NCI-H510A treated with DMSO at 0.1 percent for 48 hours (cell line): Measurements from ENCODE around the gene OSCP1.
"Not testable (repeated sequence)": the region's sequence is repeated elsewhere in the genome, so short reads cannot be mapped to it uniquely, and the experiment has no call there.

Experiments used
- DNase-seq: peaks from one replicate; lab custom pipeline; 2025; lab: John Stamatoyannopoulos, UW

The OSCP1 gene

GRCh38 chr1:36450270-36450918, at the start of gene OSCP1:
TSS of gene OSCP1 (minus strand) at chr1:36450451. CDS start at chr1:36450369, 82 bp downstream.
- peak; percentile 100 for DNase-seq

GRCh38 chr1:36497207-36497606, 47.0 kb upstream of the OSCP1 start:
- DNase-seq, result no peak

- no peak for DNase-seq
Observed at GRCh38 chr1:36494971-36495370, 44.7 kb upstream of the OSCP1 start.

GRCh38 chr1:36493524-36493923, 43.3 kb upstream of the OSCP1 start:
- DNase-seq, result no peak

GRCh38 chr1:36492491-36492890, 42.2 kb upstream of the OSCP1 start:
- DNase-seq, result no peak

- DNase-seq, result not testable (repeated sequence)
Observed at GRCh38 chr1:36489258-36490051, 39.2 kb upstream of the OSCP1 start.

- DNase-seq, result no peak
Observed at GRCh38 chr1:36487906-36488305, 37.7 kb upstream of the OSCP1 start.

GRCh38 chr1:36487336-36487725, 37.1 kb upstream of the OSCP1 start:
- not testable (repeated sequence) for DNase-seq

- peak; percentile 99 for DNase-seq
Observed at GRCh38 chr1:36486439-36487335, 36.4 kb upstream of the OSCP1 start.

GRCh38 chr1:36486093-36486438, 35.8 kb upstream of the OSCP1 start:
- DNase-seq, result no peak

- DNase-seq, result no peak
Observed at GRCh38 chr1:36484099-36484498, 33.8 kb upstream of the OSCP1 start.

- DNase-seq, result no peak
Observed at GRCh38 chr1:36482724-36483388, 32.6 kb upstream of the OSCP1 start, which contains the start of gene CSF3R. TSS of gene CSF3R (minus strand) at chr1:36482913. CDS start at chr1:36479496, 3,417 bp downstream.

GRCh38 chr1:36481771-36482723, 31.8 kb upstream of the OSCP1 start:
- no peak for DNase-seq

GRCh38 chr1:36481091-36481490, 30.8 kb upstream of the OSCP1 start:
- no peak for DNase-seq

- DNase-seq, result no peak
Observed at GRCh38 chr1:36480161-36480560, 29.9 kb upstream of the OSCP1 start.

GRCh38 chr1:36479505-36480051, 29.3 kb upstream of the OSCP1 start:
- DNase-seq, result no peak

GRCh38 chr1:36477615-36478014, 27.4 kb upstream of the OSCP1 start:
- DNase-seq, result not testable (repeated sequence)

GRCh38 chr1:36476945-36477344, 26.7 kb upstream of the OSCP1 start:
- no peak for DNase-seq

GRCh38 chr1:36475910-36476604, 25.8 kb upstream of the OSCP1 start:
- DNase-seq, result no peak

GRCh38 chr1:36475341-36475740, 25.1 kb upstream of the OSCP1 start:
- no peak for DNase-seq
